Measurements from ENCODE around the gene SLC25A43.
A peak's percentile ranks its signal among the peaks of the same experiment; 100 is the strongest.
"Not testable (repeated sequence)": the region's sequence is repeated elsewhere in the genome, so short reads cannot be mapped to it uniquely, and the experiment has no call there.

SLC25A43 gene

DNA sequence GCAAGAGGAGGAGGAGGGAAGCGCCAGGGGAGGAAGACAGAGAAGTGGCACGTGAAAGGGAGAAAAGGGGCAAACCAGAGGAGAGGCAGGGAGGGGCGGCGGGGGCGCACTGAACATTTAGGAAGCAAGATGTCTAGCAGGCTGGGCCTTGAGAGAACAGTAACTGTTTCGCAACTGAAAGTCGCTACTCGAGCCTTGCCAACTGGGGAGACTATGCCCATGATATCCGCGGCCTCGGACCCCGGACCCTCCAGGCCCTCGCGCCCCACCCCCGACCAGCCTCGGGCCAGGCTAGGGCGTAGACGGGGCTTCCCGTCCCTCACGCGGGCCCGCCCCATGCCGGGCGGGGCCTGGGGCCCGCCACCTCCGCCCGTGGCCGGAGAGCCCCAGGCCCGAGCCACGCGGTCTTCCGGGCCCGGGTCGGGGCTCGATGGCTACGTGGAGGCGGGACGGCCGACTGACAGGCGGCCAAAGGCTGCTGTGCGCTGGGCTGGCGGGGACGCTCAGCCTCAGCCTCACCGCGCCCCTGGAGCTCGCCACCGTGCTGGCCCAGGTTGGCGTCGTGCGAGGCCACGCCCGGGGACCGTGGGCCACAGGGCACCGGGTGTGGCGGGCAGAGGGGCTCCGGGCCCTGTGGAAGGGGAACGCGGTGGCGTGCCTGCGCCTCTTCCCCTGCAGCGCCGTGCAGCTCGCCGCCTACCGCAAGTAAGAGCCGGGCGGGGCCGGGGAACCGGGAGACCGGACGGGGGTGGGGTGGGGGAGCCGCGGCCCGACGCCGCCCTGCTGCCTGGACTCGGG is at the start of gene SLC25A43:
SLC25A43 (plus strand) TSS at position 363 of the 798 bp plus-strand sequence; CDS start at position 431, 68 bp downstream.
- DNase-seq, result peak in 26 of 58 donors; percentile 0 to 35 (median 7)

DNA sequence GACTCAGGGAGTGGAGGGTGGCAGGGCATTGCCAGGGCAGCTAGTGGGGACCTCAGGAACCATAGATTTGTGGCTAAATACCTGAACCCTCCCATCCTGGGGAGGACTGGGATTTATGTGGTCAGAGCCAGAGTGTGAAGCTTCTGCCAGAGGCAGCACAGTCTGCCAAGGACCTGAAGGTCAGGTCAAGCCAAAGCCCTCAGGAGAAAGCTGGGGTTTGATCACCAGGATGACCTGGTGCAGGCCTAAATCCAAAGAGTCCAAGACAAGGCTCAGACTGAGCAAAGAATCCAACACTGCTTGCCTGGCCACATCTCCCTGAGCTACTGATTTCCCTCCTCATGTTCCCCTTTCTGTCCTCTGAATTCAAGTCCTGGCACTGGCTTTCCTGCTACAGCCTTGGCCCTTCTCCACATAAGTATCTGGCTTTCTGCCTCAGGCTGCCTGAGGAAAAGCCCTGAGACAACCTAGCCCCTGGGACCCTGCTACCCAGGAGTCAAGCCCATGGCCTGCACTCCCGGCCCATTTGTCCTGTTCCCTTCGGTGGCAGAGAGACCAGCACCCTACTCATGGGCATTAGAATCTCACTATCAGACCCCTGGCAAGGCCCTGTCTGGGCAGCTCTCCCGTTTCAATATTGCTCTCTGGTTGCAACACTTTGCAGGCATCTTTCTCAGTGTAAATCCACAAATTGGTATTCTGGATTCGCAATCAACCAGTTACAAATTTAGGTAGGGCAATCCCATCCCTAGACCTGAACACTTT is 39.3 kb upstream of the SLC25A43 start:
- peak in 1 of 58 donors; percentile 0 for DNase-seq

- not testable (repeated sequence) for DNase-seq
Observed at GRCh38 chrX:119361451-119361850, 37.7 kb upstream of the SLC25A43 start.

DNA sequence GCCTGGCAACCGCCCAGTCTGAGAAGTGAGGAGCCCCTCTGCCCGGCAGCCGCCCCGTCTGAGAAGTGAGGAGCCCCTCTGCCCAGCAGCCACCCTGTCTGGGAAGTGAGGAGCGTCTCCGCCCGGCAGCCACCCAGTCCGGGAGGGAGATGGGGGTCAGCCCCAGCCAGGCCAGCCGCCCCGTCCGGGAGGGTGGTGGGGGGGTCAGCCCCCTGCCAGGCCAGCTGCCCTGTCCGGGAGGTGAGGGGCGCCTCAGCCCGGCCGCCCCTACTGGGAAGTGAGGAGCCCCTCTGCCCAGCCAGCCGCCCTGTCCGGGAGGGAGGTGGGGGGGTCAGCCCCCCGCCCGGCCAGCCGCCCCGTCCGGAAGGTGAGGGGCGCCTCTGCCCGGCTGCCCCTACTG is 37.1 kb upstream of the SLC25A43 start:
- DNase-seq, result not testable (repeated sequence)

DNA sequence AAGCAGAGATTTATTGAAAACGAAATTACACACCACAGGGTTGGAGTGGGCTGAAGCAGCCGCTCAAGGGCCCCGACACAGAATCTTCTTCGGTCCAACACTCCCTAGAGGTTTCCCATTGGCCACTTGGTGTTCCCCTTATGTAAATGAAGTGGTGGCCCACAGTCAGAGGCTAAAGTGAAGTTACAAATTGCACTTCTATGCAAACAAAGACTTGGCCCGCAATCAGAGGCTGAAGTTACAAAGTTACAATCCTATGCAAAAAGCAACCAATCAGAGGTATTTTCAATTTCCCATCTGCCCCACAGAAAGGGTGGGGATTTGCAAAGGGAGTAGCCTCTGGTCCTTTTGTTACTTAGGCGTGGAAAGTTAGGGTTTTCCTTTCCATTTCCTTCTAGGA is 35.7 kb upstream of the SLC25A43 start:
- DNase-seq, result no peak

GRCh38 chrX:119371861-119372260 is 27.3 kb upstream of the SLC25A43 start:
- not testable (repeated sequence) for DNase-seq

DNA sequence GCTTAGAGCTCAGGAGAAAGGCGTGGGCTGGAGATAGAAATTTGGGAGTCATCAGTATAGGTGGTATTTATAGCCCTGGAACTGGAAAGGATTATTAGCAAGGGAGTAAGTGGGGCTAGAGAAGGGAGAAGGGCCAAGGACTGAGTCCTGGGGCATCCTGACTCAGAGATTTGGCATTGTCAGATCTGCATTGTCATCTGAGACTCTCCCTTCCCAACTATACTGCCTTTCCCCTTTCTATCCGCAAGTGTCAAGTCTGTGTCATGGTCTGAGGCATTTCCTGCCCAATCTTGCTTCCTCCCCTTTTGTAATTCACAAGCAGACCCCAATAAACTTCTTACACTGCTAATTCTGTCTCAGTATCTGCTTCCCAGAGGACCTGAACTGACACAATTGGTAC is 24.4 kb upstream of the SLC25A43 start:
- DNase-seq, result no peak

- DNase-seq, result no peak
Observed at GRCh38 chrX:119375561-119375960, 23.6 kb upstream of the SLC25A43 start.

DNA sequence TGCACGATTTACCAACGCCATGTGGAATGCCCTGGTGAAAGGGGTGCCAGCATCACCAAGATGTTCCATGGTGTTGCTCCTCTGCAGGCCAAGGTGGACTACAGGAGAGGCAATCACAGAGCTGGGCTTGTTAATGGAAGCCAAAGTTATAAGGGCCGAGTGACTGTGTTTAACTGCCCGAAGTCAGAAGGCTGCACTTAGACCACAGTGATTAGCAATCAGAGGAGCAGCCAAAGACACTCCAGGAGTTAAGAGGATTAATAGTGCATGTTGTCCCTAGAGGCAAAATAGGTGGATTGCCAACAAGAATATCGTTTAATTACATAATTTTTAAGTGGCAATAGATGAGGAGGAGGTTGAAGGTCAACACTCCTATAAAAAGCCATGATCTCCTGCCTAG is 22.8 kb upstream of the SLC25A43 start:
- DNase-seq, result no peak

DNA sequence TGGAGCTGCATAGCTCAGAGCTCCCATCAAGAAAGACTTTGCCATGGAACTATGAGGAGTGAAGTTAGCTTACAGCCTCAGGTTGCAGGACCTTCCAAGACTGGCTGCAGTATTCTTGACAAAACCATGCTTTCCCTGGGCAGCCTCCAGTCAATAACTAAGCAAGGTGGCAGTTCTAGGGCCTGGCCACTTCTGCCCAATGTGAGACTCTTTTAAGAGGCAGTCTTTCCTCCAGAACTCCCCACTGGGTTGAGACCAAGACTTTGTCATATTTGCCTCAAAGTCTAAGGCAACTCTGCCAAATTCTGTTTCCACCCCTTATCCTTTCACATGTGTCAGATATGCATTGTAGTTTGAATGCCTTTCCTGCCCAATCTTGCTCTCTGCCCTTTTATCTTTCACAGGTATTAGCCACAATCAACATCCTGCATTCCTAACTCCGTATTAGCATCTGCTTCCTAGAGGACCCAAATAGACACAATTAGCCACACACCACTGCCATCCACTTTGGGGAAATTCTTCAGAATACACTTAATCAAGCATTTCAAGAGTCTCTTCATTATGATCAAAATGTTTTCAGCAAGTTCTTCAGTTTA is 17.7 kb upstream of the SLC25A43 start:
- DNase-seq, result no peak

- no peak for DNase-seq
Observed at GRCh38 chrX:119382606-119383005, 16.5 kb upstream of the SLC25A43 start.

- not testable (repeated sequence) for DNase-seq
Observed at GRCh38 chrX:119386685-119387084, 12.5 kb upstream of the SLC25A43 start.

DNA sequence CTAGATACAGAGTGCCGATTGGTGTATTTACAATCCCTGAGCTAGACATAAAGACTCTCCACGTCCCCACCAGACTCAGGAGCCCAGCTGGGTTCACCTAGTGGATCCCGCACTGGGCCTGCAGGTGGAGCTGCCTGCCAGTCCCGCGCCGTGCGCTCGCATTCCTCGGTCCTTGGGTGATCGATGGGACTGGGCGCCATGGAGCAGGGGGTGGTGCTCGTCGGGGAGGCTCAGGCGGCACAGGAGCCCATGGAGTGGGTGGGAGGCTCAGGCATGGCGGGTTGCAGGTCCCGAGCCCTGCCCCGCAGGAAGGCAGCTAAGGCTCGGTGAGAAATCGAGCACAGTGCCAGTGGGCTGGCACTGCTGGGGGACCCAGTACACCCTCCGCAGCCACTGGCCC is 11.7 kb upstream of the SLC25A43 start:
- DNase-seq, result not testable (repeated sequence)

DNA sequence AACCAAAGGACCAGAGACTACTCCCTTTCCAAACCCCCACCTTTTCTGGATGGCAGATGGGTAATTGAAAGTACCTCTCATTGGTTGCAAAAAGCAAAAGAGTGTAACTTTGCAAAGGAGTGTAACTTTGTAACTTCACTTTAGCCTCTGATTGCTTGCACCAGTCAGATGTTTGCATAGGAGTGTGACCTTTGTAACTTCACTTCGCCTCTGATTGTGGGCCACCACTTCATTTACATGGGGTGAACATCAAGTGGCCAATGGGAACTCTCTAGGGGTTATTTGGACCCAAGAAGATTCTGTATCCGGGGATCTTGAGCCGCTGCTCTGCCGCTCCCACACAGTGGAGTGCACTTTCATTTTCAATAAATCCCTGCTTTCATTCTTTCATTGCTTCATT is 9.9 kb upstream of the SLC25A43 start:
- no peak for DNase-seq

DNA sequence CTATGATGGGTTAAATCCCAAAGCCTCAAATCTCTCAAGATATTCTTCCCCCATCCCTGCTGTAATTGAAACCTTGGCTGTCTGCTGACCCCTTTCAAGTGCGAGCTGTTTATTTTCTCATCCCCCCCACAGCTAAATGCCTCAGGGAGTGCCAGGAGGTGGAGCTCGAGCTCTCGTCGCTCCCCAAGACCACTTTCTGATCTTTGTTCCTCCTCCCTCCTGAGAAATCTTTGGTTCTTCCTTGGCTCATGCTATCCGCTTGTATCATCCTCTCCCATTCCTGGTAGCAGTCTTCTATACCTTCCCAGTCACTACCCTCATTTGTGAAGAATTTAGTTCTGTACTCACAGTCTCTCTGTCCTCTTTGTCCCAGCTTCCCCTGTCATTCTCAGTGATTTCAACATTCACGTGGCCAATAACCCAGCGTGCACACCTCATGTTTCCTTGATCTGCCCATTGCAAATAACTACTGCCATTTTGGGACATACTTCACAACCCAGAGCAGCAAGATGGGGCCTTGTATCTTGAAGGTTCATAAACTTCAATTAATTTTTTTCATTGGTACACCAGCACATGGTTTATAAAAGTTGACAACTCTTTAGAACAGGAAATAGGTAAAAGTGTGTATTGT is 9.2 kb upstream of the SLC25A43 start:
- no peak for DNase-seq

DNA sequence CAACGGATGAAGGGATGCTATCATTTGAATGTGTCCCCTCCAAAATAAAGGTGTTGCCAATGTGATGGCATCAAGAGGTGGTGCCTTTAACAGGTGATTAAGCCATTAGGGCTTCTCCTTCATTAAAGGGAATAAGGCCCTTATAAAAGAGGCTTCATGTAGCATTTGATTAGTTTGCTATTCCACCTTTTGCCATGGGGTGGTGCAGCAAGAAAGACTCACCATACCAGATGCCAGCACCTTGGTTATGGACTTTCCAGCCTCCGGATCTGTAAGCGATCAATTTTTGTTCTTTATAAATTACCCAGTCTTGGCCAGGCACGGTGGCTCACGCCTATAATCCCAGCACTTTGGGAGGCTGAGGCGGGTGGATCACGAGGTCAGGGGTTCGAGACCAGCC is 7.9 kb upstream of the SLC25A43 start:
- no peak for DNase-seq

GRCh38 chrX:119393144-119393543 is 6.0 kb upstream of the SLC25A43 start:
- no peak for DNase-seq

GRCh38 chrX:119398587-119398973 is 556 bp upstream of the SLC25A43 start:
- DNase-seq, result no peak

- DNase-seq, result peak in 2 of 58 donors; percentile 3 to 8
Observed at GRCh38 chrX:119399772-119400101, 601 bp downstream of the SLC25A43 start.

GRCh38 chrX:119401569-119401968 is 2.4 kb downstream of the SLC25A43 start:
- no peak for DNase-seq

- DNase-seq, result no peak
Observed at GRCh38 chrX:119402588-119402987, 3.5 kb downstream of the SLC25A43 start.

GRCh38 chrX:119406776-119407175 is 7.6 kb downstream of the SLC25A43 start:
- DNase-seq, result no peak

Measured in anterior cingulate cortex (tissue), 58 donors.